D721Med (cell line): ENCODE data around the gene ZNF319.

ENCODE experiments used
- DNase-seq: peaks from one replicate; pipeline ENCODE4 v3.0.0; 2011; ENCODE audit warnings: low spot score; ENCODE audit not compliant: insufficient read length
- FAIRE-seq: peaks from 2 replicates; lab custom pipeline; 2011; peaks lifted over from hg19 to GRCh38; lab: Jason Lieb, UNC
- TF ChIP-seq, protein P1 (sequence below): IDR thresholded peaks from 2 replicates; pipeline ENCODE4 v1.5.1; 2012; ENCODE audit warnings: mild to moderate bottlenecking, control low read depth; ENCODE audit not compliant: insufficient read depth; ENCODE audit errors: missing control alignments

The ZNF319 gene

DNA sequence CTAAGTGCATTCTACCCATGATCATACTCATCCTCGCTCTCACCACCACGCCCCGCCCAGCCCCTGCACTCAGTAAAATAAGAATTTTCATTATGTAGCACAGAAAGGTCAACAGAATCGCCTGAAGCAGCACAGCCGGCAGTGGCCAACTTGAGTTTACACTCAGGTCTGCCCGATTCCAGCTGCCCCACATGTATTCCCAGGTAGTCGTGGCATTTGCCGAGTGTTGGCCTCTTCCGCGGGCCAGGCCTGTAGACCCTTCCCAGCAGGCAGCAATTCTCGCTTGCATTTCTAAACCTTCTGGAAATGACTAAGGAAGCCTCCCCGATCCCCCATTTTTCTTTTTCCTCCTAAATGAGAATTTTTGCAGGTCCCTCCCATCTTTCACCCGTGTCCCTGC lies 30.2 kb downstream of the ZNF319 start:
- no peak for FAIRE-seq
- TF ChIP-seq, protein P1, sequence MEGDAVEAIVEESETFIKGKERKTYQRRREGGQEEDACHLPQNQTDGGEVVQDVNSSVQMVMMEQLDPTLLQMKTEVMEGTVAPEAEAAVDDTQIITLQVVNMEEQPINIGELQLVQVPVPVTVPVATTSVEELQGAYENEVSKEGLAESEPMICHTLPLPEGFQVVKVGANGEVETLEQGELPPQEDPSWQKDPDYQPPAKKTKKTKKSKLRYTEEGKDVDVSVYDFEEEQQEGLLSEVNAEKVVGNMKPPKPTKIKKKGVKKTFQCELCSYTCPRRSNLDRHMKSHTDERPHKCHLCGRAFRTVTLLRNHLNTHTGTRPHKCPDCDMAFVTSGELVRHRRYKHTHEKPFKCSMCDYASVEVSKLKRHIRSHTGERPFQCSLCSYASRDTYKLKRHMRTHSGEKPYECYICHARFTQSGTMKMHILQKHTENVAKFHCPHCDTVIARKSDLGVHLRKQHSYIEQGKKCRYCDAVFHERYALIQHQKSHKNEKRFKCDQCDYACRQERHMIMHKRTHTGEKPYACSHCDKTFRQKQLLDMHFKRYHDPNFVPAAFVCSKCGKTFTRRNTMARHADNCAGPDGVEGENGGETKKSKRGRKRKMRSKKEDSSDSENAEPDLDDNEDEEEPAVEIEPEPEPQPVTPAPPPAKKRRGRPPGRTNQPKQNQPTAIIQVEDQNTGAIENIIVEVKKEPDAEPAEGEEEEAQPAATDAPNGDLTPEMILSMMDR, result no peak
- DNase-seq, result no peak

DNA sequence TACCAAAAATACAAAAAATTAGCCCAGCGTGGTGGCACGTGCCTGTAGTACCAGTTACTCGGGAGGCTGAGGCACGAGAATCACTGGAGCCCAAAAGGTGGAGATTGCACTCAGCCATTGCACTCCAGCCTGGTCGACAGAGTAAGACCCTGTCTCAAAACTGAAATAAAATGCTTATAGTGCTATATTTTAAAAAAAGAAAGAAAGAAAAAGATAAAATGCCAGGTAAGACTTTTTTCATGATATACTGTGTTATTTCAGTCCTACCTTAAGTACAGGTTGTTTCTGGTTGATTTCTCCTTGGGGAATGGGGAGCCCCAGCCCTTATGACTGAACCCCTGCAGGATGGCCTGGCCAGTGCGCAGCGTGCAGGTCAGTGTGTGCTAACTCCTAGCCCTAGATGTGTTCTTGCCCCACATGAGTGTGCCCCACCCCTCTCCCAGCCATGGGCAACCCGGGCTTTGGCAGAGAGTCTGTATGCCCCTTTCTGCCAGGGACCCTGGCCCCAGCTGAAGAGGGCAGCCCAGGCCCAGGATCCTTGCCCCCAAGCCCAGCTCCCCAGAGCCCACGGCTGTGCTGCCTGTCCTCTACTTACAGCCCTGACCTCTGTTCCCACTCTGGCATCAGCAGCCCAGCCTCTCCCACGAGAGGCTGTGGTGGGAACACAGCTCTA lies 30.9 kb downstream of the ZNF319 start:
- no peak for FAIRE-seq
- no peak for DNase-seq
- TF ChIP-seq, protein P1, result no peak

DNA sequence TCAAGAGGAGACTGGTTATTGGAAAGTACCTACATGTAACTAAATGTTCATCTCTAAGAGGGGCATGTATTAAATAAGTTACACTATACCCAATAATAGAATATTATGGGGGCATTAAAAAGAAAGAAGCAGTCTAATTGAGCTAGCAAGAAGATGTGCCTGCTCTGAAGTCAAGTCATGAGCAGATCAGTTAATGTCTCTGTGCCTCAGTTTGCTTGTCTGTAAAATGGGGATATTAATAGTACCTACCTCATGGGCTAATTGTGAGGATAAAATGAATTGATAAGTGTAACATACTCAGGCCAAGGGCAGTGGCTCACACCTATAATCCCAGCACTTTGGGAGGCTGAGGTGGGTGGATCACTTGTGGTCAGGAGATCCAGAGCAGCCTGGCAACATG lies 32.6 kb downstream of the ZNF319 start:
- DNase-seq (no peak), FAIRE-seq (no peak)
- TF ChIP-seq, protein P1, result no peak

DNA sequence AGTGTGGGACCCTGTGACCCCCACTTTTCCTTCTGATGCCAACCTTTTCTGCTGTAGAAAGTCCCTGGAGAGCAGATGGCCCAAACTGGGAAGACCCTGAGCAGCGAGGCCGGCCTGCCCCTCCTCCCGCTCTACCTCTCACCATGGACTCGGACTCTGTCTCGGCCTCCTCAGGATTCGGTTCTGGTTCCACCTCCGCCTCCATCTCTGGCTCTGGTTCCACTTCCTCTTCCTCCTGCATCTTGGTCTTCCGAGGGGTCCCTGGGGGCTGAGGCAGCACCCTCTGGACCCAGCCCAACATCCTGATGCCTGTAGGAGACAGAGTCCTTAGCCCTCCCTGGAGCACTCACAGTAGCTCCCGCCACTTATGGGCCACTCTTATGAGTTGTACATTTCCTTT lies 33.5 kb downstream of the ZNF319 start:
- FAIRE-seq (no peak), DNase-seq (no peak)
- TF ChIP-seq, protein P1, result no peak

GRCh38 chr16:57966204-57966771 lies 34.2 kb downstream of the ZNF319 start:
- TF ChIP-seq, protein P1, result no peak
- DNase-seq (no peak), FAIRE-seq (no peak)

DNA sequence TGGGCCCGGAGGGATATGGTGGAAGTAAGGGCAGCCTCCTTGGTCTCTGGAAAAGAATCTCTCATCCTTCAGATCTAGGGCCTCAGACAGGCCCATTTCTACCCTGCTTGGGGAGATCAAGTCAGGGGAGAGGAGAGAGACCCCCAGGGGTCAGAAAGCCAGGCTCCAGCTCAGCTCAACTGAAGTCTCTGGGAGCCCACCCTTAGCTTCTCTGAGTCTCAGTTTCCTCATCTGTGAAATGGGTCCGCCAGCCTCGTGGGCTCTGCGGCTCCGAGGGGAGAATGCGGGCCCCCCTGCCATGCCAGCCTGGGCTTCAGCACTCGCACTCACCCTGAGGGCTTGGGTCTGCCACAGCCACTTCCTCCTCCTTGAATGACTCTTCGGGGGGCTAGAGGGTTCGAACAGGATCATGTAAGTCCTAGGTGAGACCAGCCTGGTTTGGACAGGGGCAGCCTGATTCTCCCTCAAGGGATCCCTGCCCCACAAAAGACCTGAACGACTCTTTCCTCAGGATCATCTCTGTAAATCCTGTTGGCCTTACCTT lies 36.2 kb downstream of the ZNF319 start:
- DNase-seq, result no peak
- FAIRE-seq, result no peak
- TF ChIP-seq, protein P1, result no peak

DNA sequence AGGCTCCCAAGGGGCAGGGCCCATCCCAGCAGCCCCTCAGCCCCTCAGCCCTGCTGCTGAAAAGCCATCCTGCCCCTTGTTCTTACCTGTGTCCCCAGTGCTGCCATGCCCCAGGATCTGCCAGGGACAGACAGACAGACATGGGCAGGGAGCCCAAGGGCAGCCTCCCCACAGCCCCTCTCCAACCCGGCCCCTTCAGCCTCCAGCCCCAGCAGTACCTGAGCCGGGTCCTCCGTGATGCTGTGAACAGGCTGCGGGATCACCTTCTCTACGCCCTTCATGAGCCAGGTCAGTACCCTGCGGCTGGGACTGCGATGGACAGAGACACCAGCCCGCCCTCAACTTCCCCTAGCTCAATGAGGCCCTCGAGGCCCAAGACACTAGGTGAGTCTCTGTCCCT lies 37.7 kb downstream of the ZNF319 start:
- no peak for DNase-seq
- TF ChIP-seq, protein P1, result no peak
- FAIRE-seq, result no peak
